ENCODE data around the gene LRRC49.
"Not testable (repeated sequence)": the region's sequence is repeated elsewhere in the genome, so short reads cannot be mapped to it uniquely, and the experiment has no call there.

LRRC49 gene

DNA sequence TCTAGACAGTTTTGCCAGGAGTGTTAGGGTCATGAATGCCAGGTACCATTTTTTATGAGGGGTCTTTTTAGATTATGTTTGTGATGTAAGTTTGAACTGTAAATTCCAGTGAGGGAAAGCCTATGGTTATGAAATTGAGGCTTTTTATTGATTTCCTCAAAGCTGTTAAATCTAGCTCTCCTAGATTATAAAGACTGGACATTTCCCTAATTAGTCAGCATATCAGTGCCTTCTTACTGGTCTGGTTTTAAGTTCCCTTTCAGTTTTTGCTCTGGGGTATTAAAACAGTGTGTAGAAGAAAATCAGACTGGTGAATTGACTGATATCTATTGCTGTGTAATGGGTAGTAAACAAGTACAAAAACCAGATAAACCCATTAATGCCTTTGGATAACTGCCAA, 39.2 kb downstream of the LRRC49 start:
- DNase-seq = peak; percentile 47

DNA sequence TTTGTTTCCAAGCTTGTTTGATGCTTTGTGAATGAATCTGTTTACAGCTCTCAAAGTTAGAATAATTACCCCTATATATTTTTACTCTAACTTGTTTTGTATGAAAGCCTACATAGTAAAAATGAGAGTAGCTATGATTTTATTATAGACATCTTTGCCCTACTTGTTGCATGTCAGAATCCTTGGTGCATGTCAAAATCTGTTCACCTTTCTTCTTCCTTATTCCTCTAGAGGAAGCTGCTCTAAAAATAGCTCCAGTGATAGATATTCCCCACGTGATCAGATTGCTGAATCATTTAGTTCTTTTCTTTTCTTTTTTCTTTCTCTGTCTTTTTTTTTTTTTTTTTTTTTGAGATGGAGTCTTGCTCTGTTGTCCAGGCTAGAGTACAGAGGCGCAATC, 39.8 kb downstream of the LRRC49 start:
- peak; percentile 21 for DNase-seq

DNA sequence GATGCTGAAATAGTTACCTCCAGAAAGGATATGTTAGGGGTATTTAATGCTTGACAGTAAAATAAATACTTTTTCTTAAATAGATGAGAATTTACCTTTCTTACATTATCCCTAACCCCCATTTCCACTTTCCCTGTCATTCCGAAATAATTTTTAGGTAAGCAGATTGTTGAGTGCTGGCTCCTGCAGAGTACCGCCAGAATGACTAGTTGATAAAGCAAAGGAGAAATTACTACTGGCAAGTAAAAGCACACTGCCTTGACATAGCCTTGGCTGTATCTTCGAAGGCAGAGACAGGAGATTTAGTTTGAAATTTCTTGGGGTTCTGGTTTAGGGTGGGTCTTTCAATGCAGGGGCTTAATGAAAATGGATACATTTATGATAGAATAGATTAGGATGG, 40.8 kb downstream of the LRRC49 start:
- no peak for DNase-seq

DNA sequence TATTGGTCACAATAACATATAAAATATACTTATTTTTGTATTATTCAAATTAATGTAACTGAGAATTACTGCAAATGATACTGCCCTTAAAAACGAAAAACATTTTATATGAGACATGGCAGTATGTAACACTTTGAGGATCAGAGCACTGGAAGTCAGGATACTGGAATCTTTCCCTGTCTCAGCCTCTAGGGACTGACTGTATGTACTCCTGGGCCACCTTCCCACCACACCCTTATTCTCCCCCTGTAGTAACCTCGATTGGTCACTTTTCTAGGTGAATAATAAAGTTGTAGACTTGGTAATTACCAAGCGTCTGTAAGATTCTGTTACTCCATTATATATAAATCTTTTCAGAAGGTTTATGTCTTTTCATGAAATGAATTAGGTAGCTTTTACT, 43.0 kb downstream of the LRRC49 start:
- no peak for DNase-seq

DNA sequence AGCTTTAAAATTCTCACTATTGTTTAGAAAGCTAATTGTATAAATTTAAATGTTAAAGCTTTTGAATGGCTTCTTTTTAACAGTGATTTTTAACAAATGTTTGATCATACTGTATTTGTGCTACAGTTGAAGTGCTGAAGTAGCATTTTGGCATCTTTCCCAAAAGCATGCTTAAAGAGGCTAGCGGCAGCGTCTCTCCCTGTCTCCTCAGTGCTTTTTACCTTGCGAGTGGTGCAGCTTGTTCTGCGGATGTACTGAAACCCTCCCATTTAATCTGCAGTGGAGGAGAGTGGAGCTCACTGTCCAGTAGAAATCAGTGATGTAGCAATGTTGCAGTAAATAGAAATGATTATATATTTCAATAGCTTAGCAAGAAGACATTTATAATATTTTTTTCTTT, 43.7 kb downstream of the LRRC49 start:
- DNase-seq = no peak

DNA sequence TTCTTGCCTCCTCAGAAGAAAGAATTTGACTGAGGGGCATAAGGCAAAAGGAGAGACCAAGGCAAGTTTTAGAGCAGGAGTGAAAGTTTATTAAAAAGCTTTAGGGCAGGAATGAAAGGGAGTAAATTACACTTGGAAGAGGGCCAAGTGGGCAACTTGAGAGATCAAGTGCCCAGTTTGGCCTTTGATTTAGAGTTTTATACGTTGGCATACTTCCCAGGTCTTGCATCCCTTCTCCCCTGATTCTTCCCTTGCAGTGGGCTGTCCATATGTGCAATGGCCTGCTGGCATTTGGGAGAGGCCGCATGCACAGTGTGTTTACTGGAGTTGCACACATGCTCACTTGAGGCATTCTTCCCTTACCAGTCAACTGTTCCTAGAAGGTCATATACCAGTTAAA, 50.7 kb downstream of the LRRC49 start:
- not testable (repeated sequence) for DNase-seq

DNA sequence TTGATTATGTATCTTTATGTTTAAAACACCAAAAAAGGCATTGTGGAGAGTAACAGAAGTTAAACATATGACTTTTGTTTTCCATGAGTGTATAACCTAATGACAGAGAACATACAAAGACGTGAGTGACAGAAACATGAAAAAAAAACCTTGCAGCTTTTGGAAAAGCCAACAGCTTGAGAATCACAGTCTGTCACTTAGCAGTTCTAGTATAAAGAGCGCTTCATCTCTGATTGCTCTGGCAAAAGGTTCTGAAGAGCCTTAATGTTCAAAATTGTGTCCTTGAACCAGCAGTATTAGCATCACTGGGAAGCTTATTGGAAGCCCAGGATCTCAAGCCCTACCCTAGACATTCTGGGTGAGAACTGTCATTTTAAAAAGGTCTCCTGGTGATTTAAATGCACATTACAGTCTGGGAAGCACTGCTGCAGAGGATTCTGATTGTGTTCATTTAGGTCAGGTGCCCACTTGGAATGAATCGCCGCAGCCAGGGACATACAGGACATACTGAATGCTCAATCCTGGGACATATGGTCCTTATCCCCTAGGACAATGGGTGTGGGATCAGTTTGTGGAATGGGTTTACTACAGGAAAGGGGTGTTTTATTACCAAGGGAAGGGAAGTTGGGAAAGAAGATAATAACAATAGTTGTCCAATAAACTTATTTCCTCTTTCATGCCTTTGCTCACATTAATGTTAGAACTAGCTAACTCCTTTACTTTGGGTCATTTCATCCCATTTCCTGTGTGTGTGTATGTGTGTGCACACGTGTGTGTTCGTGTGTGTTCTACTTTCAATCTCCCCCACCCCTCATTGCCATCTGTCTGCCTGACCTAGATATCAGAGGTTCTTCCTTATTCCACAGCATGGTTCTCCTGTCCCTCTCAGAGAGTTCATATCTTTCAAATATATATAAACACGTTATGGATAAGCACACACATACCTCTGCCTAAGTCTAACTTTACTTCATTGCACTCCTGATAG, 55.0 kb downstream of the LRRC49 start:
- no peak for DNase-seq

DNA sequence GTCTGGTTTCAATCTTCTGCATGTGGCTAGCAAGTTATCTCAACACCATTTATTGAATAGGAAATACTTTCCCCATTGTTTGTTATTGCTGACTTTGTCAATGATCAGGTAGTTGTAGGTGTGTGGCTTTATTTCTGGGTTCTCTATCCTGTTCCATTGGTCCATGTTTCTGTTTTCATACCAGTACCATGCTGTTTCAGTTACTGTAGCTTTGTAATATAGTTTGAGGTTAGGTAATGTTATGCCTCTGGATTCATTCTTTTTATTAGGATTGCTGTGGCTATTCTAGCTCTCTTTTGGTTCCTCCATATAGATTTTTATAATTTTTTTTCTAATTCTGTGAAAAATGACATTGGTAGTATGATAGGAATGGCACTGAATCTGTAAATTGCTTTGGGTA, 58.3 kb downstream of the LRRC49 start:
- no peak for DNase-seq

DNA sequence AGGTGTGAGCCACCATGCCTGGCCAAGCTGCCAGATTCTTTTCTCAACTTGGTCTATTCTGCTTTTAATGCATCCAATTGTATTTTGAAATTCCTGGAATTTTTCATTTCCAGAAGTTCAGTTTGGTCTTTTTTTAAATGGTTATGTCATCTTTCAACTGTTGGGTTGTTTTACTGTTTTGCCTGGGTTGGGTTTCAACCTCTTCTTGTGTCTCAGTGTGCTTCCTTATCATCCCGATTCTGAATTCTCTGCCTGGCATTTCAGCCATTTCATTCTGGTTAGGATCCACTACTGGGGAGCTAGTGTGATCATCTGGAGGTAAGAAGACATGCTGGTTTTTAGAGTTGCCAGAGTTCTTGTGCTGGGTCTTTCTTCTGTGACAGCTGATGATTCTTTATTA, 61.5 kb downstream of the LRRC49 start:
- DNase-seq = no peak

DNA sequence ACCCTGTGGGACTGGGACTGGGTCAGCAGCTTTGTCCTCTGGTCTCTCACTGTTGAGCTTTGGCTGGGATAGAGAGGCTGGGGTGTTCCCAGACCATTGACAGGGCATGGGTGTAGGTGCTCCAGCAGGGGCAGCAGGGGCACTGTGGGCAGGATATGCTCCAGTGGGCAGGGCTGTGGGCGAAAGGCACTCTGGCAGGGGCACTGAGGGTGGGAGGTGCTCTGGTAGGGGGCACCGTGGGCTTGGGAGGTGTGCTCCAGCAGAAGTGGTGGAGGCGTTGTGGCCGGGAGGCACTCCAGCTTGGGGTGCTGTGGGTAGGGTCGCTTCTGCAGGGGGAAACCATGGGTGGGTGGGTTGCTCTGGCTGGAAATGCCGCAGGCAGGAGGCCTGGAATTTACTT, 62.1 kb downstream of the LRRC49 start:
- no peak for DNase-seq

DNA sequence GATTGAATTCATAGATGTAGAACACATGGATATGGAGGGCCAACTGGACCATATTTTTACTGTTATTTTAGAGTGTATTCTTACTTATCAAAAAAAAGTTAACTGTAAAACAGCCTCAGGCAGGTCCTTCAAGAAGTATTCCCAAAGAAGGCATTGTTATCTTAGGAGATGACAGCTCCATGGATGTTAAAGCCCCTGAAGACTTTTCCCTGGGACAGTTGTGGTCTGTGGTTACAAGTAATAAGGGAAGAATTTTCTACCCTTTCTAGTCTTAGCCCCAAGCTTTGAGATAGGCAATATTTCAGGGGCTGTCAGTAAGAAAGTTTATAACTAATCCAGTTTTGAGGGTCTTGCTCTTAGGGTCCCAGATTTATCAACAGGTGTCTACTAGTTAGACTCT, 62.5 kb downstream of the LRRC49 start:
- no peak for DNase-seq

DNA sequence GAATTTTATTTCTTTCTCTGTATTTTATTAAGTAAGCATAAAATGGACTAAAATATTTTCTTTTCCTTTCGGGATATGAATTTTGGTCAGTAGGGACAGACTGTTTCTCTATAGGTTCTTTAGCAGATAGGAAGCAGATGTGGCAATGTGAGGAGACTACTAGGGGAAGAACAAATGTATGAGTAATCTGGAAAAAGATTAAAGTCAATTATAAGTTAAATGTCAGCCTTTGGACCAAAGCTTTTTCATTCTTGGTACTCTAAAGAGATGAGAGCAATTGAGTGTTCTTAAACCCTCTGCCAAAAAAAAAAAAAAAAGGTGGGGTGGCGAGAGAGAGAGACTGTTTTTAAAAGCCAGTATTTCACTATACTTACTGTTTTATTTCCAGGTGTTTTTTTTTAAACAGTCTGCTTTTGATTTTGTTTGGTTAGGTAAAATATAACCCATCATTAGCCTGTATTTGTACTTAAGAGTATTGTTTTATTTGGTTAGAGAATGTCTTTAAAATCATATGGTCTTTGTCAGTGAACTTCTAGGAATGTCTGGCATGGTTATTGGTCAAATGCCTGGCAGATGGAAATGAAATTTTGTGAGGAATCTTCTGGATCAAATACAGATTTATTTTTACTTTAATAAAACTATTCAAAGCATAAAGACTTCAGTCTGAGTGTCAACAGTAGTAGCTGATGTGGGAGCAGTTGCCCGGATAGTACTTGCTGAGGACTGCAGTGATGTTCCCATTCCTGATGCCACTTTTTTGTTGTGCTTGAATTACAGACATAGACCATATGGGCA, 63.8 kb downstream of the LRRC49 start:
- DNase-seq = no peak

DNA sequence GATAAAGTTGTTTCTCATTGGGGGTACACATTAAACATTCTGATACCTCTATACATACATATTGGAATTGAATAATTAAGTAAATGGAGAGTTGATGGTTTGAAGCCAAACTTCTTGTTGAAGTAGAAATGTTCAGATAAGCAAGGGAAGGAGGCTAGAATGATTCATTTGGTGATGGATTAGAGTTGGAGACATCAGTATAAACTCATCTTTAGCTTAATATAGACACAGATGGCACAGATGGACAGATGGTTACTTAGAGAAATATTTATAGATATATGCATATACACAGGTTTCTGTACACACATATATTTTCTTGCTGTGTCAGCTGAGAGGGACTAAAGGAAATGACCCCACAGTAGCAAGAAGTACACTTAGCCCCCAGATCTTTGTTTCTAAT, 69.5 kb downstream of the LRRC49 start:
- no peak for DNase-seq

DNA sequence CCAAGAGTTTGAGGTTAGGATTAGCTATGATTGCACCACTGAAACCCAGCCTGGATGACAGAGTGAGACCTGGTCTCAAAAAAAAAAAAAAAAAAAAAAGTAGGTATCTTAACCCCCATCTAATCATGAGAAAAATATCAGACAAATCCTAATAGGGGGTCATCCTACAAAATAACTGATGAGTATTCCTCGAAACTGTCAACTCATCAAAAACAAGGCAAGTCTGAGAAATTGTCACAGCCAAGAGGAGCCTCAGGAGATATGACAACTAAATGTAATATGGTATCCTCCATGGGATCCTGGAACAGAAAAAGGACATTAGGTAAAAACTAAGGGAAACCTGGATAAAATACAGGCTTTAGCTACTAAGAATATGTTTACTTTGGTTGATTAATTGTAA, 70.6 kb downstream of the LRRC49 start:
- DNase-seq = no peak

DNA sequence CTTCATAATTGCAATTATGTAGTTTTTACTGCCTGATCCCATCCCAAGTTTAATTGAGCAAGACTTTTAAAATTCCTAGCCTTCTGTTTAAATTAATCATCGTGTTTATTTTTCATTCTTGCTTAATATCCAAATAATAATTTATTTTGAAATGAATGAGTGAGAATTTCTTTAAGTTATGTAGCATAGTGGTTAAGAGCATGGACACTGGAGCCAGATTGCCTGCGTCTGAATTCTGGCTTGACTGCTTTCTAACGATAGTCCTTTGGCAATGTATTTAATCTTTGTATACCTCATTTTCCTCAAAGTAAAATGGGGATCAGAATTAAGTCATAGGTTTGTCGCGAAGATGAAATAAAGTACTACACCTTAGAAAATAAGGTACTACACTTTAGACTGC, 71.4 kb downstream of the LRRC49 start:
- DNase-seq = no peak

DNA sequence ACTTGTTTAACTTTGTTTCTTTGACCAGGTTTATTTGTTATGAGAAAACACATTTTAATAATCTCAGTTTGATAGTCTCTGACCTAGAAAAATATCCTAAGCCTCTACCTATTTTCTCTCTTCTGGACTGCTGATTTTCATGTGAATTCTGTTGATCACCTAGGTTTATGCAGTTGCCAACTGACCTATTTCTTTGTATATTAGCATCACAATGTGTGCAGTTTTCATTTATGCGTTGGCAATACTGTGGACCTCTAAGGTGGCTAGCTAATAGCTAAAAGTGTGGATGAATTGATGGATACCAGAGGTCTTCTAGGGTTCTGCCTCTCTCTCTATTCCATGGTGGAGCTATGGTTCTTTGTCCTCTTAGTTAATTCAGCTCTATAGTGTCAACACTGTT, 72.1 kb downstream of the LRRC49 start:
- DNase-seq = no peak

DNA sequence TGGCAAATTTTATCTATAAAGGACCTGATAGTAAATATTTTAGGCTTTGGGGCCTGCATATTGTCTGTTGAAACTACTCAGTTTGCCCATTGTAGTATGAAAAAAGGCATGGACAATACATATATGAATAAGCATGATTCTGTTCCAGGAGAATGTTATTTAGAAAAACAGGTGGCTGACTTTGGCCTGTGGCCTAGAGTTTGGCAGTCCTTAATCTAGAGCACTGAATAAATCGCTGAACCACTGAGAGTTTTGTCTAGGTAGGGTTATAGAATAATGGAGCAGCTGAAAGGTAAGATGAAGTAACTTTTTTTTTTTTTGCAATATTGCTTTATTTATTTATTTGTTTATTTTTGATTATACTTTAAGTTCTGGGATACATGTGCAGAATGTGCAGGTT, 75.0 kb downstream of the LRRC49 start:
- no peak for DNase-seq

DNA sequence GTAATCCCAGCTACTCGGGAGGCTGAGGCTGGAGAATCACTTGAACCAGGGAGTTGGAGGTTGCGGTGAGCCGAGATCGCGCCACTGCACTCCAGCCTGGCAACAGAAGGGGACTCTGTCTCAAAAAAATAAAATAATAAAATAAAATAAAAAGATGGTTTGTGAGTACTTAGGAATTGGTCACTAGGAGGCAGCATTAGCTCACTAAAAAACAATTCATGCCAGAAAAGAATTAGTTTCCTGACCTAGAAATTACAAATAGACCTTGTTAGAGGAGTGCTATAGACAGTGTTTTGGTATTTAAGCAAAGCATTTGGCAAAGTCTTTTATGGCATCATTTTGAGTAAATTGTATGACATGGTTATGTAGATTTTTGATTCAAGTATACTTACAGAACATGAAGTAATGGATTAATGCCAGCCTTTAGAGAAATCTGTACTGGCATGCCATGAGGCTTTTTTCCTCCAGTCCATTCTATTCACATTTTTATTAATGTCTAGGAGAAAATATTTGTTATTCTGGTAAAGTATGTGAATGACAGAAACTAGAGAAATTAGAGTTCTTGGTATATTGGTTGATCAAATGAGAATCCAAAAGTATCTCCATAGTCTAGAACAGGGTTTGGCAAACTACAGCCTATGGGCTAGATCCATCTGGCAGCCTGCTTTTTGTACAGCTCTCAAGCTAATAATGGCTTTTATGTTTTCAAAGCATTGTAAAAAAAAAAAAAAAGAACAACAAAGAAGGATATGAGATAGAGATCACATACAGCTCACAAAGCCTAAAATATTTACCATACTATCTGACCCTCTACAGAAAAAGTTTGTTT, 81.6 kb downstream of the LRRC49 start:
- peak; percentile 2 for DNase-seq

DNA sequence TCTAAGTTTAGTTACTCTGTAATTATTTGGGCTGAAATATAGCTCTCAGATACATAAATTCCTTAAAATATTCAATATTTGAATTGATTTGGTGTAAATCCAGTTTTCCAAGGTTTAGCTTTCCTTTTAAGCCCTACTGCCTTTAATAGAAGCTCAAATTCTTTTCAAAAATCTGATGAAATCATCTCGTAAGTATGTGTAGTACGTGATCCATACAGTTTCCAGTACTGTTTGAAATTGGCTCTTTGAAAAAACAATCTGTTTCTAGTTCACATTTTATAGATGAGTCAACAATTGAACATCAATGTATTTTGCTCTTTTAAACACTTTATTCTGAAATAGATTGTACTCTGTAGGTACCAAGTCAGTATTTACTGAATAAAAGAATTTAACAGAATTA, 84.2 kb downstream of the LRRC49 start:
- no peak for DNase-seq

DNA sequence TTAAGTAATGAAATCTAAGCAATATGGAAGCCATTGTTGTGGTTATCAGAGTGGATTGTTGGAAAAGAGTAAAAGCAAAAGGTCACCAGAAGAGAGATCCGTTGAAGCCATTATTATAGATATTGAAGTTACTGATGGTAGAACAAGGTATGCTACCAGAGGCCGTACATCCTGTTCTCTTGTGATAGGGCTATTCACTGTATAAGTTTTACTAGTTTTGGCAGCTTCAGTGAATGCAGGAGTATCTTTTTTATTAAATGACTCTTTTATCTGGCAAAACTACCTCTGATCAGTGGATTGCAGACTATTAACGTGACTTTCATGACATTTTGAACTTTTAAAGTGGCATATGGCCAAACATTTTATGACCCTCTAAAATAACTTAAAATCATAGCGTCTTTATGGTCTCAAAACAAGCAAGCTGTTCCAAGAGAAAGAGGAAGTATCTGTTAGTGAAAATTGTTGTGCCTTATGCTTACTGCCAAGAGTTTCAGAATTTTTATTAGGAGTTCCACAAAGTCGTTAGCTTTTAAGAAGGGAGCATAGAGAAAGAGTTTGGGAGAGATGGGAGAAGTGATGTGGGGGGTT, 102.9 kb downstream of the LRRC49 start:
- no peak for DNase-seq

DNA sequence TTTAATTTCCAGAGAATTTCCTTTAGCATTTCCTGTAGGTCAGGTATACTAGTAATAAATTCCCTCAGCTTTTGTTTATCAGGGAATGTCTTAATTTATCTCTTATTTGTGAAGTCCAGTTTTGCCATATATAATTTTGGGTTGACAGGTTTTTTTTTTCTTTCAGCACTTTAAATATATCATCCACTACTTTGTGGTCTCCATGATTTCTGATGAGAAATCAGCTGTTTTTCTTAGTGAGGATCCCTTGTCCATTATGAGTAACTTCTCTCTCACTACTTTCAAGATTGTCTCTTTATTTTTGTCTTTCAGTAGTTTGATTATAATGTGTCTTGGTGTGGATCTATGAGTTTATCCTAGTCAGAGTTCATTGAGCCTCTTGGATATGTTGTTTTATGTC, 105.7 kb downstream of the LRRC49 start:
- DNase-seq = no peak

DNA sequence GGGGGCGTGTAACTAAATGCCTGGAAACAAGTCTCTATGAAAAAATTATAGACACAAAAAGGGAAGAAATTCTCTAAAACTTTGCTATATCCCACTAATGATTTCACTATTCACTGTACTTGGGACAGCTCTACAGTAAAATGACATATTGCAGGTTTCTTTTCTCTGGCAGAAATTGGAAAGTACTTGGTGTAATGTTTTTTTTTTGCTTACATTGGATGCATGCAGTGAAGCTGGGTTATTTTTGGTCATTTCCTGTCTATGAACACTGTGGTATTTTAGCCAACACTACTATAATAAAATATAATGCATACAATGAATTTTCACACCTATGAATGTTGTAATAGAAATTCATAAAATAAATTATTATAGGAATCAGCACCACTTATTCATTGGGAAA, 109.7 kb downstream of the LRRC49 start:
- DNase-seq = no peak

DNA sequence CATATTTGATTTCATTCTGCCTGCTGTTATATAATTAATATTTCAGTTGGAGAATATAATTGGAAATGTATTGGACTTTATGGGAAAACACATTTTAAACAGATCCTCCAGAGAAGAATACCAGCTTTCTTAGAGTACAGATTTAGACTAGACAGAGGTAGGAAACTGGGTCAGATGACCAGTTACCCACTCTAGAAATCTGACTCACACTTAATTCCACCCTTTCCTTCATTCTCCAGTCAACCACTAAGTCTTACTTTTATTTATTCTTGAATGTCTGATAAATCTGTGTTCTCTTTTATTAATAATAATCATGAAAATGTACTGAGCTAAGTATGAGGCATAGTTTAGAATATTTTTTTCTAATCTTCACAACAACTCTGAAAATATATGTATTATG, 110.7 kb downstream of the LRRC49 start:
- no peak for DNase-seq
